SK-N-SH treated with all-trans-retinoic acid at 6 μM for 48 hours (cell line): ENCODE results near the gene DDX39A.
"Not testable (repeated sequence)": the region's sequence is repeated elsewhere in the genome, so short reads cannot be mapped to it uniquely, and the experiment has no call there.

Source experiments
- ATAC-seq: fragments of 200-7000 bp; cut with Tn5 transposase; 3 replicates; pipeline ENCODE4 v1.9.1; 2020; ENCODE audit warnings: mild to moderate bottlenecking, moderate library complexity
- ARNTL ChIP-seq: fragments of 450-650 bp; formaldehyde crosslinking; IDR thresholded peaks from 2 replicates; pipeline ENCODE4 v1.5.0; 2020; ENCODE audit warnings: low read depth, mild to moderate bottlenecking, moderate library complexity, borderline replicate concordance
- BACH2 ChIP-seq: fragments of 250-450 bp; sonication (Bioruptor Pico); IDR thresholded peaks from 2 replicates; pipeline ENCODE4 v1.9.0; 2021; ENCODE audit warnings: mild to moderate bottlenecking, borderline replicate concordance
- CSDC2 ChIP-seq: fragments of 250-450 bp; sonication (Bioruptor Pico); IDR thresholded peaks from 2 replicates; pipeline ENCODE4 v1.5.0; 2020; ENCODE audit warnings: mild to moderate bottlenecking, moderate library complexity
- ESRRG ChIP-seq: fragments of 250-450 bp; sonication (Bioruptor Pico); IDR thresholded peaks from 2 replicates; pipeline ENCODE4 v1.6.1; 2021; ENCODE audit warnings: mild to moderate bottlenecking
- GLIS3 ChIP-seq: fragments of 250-450 bp; sonication (Bioruptor Pico); IDR thresholded peaks from 2 replicates; pipeline ENCODE4 v1.5.0; 2020; ENCODE audit warnings: mild to moderate bottlenecking, moderate library complexity
- ISL1 ChIP-seq: fragments of 250-450 bp; sonication (Bioruptor Pico); IDR thresholded peaks from 2 replicates; pipeline ENCODE4 v2.1.2; 2022; ENCODE audit warnings: mild to moderate bottlenecking, moderate library complexity
- PPARA ChIP-seq: fragments of 250-450 bp; sonication (Bioruptor Pico); IDR thresholded peaks from 2 replicates; pipeline ENCODE4 v1.5.0; 2020; ENCODE audit warnings: mild to moderate bottlenecking, borderline replicate concordance
- RARB ChIP-seq: fragments of 250-450 bp; sonication (Bioruptor Pico); IDR thresholded peaks from 2 replicates; pipeline ENCODE4 v1.8.0; 2021; ENCODE audit warnings: mild to moderate bottlenecking, moderate library complexity
- SNAI2 ChIP-seq: fragments of 250-450 bp; sonication (Bioruptor Pico); IDR thresholded peaks from 2 replicates; pipeline ENCODE4 v1.5.0; 2020; ENCODE audit warnings: mild to moderate bottlenecking, moderate library complexity
- TCF4 ChIP-seq: fragments of 250-450 bp; sonication (Bioruptor Pico); IDR thresholded peaks from 2 replicates; pipeline ENCODE4 v1.8.0; 2021; ENCODE audit warnings: mild to moderate bottlenecking, moderate library complexity, borderline replicate concordance
- TOX ChIP-seq: fragments of 250-450 bp; sonication (Bioruptor Pico); IDR thresholded peaks from 2 replicates; pipeline ENCODE4 v1.8.0; 2021; ENCODE audit warnings: mild to moderate bottlenecking, moderate library complexity, borderline replicate concordance
- ZFP3 ChIP-seq: fragments of 250-450 bp; sonication (Bioruptor Pico); IDR thresholded peaks from 2 replicates; pipeline ENCODE4 v1.5.0; 2020; ENCODE audit warnings: mild to moderate bottlenecking, moderate library complexity
- ZNF565 ChIP-seq: fragments of 450-650 bp; formaldehyde crosslinking; conservative IDR thresholded peaks from 2 replicates; pipeline ENCODE4 v1.5.0; 2020; ENCODE audit warnings: low read depth, mild to moderate bottlenecking, moderate library complexity
- ZNF70 ChIP-seq: fragments of 450-650 bp; formaldehyde crosslinking; IDR thresholded peaks from 2 replicates; pipeline ENCODE4 v1.5.0; 2020; ENCODE audit warnings: mild to moderate bottlenecking, moderate library complexity
- ZNF8 ChIP-seq: fragments of 450-650 bp; formaldehyde crosslinking; IDR thresholded peaks from 2 replicates; pipeline ENCODE4 v1.5.0; 2020; ENCODE audit warnings: mild to moderate bottlenecking, moderate library complexity
- TF ChIP-seq, protein P1 (sequence below): fragments of 250-450 bp; sonication (Bioruptor Pico); IDR thresholded peaks from 2 replicates; pipeline ENCODE4 v1.5.1; 2021; ENCODE audit warnings: mild to moderate bottlenecking, moderate library complexity
- TF ChIP-seq, protein P2 (sequence below): fragments of 250-450 bp; sonication (Bioruptor Pico); IDR thresholded peaks from 2 replicates; pipeline ENCODE4 v1.8.0; 2021; ENCODE audit warnings: low read depth, mild to moderate bottlenecking, moderate library complexity, borderline replicate concordance
- TF ChIP-seq, protein P3 (sequence below): fragments of 250-450 bp; sonication (Bioruptor Pico); IDR thresholded peaks from 2 replicates; pipeline ENCODE4 v1.5.1; 2020; ENCODE audit warnings: low read depth, mild to moderate bottlenecking, moderate library complexity
- TF ChIP-seq, protein P4 (sequence below): fragments of 250-450 bp; sonication (Bioruptor Pico); IDR thresholded peaks from 2 replicates; pipeline ENCODE4 v1.5.0; 2020; ENCODE audit warnings: mild to moderate bottlenecking, moderate library complexity
- TF ChIP-seq, protein P5 (sequence below): fragments of 250-450 bp; sonication (Bioruptor Pico); IDR thresholded peaks from 2 replicates; pipeline ENCODE4 v1.8.0; 2020; ENCODE audit warnings: mild to moderate bottlenecking, moderate library complexity, borderline replicate concordance

Gene DDX39A

DNA sequence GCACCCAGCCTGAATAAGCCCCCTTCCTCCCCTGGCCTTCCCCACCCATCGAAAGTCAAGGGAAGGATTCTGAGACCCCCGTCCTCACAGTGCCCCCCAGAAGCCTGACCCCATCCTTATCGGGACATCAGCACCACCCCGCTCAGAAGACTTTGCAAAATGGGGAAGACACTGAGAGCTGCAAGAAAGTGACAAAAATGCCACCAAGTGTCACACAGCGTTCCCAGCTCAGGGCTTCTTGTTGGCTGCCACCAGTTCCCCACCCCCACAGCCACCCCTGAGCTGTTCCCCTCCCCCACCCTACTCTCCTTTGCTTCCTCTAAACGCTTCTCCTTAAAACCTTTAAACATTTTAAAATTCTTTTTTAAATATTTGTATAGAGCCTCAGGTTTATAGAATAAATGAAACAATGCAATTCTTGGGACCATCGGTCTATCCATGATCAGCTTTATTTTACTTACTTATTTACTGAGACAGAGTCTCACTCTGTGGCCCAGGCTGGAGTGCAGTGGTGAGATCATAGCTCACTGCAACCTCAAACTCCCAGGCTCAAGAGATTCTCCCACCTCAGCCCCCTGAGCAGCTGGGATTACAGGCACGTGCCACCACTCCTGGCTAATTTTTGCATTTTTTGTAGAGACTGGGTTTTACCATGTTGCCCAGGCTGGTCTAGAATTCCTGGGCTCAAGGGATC lies 46.6 kb downstream of the DDX39A start:
- ATAC-seq: not testable (repeated sequence)

DNA sequence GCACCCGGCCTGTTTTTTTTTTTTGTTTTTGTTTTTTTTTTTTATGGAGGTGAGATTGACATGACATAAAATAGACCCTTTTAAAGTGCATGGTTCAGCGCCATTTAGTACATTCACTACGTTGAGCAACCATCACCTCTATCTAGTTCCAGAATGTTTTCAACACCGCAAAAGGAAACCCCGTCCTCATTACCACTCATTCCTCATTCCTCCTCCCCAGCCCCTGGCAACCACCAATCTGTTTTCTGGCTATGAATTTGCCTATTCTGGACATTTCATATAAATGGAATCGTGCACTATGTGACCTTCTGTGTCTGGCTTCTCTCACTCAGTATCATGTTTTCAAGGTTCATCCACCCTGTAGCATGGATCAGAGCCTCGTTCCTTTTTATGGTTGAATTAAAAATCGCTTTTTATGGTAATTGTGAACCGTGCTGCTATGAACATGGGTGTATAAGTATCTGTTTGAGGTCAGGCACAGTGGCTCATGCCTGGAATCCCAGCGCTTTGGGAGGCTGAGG lies 47.8 kb downstream of the DDX39A start:
- no peak for ATAC-seq

DNA sequence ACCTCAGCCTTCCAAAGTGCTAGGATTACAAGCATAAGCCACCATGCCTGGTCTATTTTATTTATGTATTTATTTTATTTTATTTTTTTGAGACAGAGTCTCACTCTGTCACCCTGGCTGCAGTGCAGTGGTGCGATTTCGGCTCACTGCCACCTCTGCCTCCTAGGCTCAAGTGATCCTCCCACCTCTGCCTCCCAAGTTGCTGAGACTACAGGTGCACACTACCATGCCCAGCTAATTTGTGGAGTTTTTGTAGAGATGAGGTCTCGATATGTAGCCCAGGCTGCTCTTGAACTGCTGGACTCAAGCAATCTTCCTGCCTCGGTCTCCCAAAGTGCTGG lies 48.2 kb downstream of the DDX39A start:
- ATAC-seq: no peak
- no peak for TF ChIP-seq GLIS3 (CRISPR knock-in tag)
- TF ChIP-seq CSDC2 (CRISPR knock-in tag): no peak
- TF ChIP-seq SNAI2 (CRISPR knock-in tag): no peak
- TF ChIP-seq PPARA (CRISPR knock-in tag): no peak
- TF ChIP-seq, protein P1, sequence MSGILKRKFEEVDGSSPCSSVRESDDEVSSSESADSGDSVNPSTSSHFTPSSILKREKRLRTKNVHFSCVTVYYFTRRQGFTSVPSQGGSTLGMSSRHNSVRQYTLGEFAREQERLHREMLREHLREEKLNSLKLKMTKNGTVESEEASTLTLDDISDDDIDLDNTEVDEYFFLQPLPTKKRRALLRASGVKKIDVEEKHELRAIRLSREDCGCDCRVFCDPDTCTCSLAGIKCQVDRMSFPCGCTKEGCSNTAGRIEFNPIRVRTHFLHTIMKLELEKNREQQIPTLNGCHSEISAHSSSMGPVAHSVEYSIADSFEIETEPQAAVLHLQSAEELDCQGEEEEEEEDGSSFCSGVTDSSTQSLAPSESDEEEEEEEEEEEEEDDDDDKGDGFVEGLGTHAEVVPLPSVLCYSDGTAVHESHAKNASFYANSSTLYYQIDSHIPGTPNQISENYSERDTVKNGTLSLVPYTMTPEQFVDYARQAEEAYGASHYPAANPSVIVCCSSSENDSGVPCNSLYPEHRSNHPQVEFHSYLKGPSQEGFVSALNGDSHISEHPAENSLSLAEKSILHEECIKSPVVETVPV (CRISPR knock-in tag): no peak

More for the DNA sequence above, 47.8 kb downstream of the DDX39A start:
- TF ChIP-seq, protein P2, sequence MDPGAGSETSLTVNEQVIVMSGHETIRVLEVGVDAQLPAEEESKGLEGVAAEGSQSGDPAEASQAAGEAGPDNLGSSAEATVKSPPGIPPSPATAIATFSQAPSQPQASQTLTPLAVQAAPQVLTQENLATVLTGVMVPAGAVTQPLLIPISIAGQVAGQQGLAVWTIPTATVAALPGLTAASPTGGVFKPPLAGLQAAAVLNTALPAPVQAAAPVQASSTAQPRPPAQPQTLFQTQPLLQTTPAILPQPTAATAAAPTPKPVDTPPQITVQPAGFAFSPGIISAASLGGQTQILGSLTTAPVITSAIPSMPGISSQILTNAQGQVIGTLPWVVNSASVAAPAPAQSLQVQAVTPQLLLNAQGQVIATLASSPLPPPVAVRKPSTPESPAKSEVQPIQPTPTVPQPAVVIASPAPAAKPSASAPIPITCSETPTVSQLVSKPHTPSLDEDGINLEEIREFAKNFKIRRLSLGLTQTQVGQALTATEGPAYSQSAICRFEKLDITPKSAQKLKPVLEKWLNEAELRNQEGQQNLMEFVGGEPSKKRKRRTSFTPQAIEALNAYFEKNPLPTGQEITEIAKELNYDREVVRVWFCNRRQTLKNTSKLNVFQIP (CRISPR knock-in tag): no peak
- TF ChIP-seq PPARA (CRISPR knock-in tag): no peak
- TF ChIP-seq CSDC2 (CRISPR knock-in tag): no peak
- TF ChIP-seq, protein P3, sequence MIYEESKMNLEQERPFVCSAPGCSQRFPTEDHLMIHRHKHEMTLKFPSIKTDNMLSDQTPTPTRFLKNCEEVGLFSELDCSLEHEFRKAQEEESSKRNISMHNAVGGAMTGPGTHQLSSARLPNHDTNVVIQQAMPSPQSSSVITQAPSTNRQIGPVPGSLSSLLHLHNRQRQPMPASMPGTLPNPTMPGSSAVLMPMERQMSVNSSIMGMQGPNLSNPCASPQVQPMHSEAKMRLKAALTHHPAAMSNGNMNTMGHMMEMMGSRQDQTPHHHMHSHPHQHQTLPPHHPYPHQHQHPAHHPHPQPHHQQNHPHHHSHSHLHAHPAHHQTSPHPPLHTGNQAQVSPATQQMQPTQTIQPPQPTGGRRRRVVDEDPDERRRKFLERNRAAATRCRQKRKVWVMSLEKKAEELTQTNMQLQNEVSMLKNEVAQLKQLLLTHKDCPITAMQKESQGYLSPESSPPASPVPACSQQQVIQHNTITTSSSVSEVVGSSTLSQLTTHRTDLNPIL (CRISPR knock-in tag): no peak
- TF ChIP-seq ARNTL (CRISPR knock-in tag): no peak
- TF ChIP-seq TOX (CRISPR knock-in tag): no peak
- TF ChIP-seq ZNF70 (CRISPR knock-in tag): no peak
- TF ChIP-seq ESRRG (CRISPR knock-in tag): no peak
- no peak for TF ChIP-seq RARB (CRISPR knock-in tag)
- TF ChIP-seq, protein P4, sequence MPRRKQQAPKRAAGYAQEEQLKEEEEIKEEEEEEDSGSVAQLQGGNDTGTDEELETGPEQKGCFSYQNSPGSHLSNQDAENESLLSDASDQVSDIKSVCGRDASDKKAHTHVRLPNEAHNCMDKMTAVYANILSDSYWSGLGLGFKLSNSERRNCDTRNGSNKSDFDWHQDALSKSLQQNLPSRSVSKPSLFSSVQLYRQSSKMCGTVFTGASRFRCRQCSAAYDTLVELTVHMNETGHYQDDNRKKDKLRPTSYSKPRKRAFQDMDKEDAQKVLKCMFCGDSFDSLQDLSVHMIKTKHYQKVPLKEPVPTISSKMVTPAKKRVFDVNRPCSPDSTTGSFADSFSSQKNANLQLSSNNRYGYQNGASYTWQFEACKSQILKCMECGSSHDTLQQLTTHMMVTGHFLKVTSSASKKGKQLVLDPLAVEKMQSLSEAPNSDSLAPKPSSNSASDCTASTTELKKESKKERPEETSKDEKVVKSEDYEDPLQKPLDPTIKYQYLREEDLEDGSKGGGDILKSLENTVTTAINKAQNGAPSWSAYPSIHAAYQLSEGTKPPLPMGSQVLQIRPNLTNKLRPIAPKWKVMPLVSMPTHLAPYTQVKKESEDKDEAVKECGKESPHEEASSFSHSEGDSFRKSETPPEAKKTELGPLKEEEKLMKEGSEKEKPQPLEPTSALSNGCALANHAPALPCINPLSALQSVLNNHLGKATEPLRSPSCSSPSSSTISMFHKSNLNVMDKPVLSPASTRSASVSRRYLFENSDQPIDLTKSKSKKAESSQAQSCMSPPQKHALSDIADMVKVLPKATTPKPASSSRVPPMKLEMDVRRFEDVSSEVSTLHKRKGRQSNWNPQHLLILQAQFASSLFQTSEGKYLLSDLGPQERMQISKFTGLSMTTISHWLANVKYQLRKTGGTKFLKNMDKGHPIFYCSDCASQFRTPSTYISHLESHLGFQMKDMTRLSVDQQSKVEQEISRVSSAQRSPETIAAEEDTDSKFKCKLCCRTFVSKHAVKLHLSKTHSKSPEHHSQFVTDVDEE (CRISPR knock-in tag): no peak
- TF ChIP-seq ISL1: no peak
- no peak for TF ChIP-seq ZNF565 (CRISPR knock-in tag)
- TF ChIP-seq ZFP3: no peak
- no peak for TF ChIP-seq BACH2 (CRISPR knock-in tag)
- TF ChIP-seq TCF4: no peak

DNA sequence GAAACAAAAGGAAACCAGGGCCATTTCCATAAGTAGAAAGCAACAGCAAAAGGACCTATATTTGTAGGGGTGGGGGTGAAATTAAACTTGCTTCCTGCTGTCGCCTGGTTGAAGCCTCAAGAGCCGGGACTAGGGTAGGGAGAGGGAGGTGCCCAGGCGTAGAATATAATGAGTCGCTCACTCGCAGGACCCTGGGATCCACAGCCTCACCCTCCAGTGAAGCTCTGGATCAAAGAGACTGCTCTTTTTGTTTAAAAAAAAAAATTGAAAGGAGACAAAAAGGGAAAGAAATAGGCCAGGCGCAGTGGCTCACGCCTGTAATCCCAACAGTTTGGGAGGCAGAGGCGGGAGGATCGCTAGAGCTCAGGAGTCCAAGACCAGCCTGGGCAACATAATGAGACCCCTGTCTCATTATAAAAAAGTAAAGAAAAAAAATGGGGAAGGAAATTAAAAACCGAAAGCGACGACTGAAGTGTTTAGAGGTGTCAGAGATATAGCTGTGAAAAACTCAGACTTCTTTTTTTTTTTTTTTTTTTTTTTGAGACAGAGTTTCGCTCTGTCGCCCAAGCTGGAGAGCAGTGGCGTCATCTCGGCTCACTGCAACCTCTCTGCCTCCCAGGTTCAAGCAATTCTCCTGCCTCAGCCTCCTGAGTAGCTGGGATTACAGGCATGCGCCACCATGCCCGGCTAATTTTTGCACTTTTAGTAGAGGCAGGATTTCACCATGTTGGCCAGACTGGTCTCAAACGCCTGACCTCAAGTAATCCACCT lies 48.8 kb downstream of the DDX39A start:
- TF ChIP-seq, protein P4 (CRISPR knock-in tag): no peak
- TF ChIP-seq, protein P5, sequence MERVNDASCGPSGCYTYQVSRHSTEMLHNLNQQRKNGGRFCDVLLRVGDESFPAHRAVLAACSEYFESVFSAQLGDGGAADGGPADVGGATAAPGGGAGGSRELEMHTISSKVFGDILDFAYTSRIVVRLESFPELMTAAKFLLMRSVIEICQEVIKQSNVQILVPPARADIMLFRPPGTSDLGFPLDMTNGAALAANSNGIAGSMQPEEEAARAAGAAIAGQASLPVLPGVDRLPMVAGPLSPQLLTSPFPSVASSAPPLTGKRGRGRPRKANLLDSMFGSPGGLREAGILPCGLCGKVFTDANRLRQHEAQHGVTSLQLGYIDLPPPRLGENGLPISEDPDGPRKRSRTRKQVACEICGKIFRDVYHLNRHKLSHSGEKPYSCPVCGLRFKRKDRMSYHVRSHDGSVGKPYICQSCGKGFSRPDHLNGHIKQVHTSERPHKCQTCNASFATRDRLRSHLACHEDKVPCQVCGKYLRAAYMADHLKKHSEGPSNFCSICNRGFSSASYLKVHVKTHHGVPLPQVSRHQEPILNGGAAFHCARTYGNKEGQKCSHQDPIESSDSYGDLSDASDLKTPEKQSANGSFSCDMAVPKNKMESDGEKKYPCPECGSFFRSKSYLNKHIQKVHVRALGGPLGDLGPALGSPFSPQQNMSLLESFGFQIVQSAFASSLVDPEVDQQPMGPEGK (CRISPR knock-in tag): no peak
- TF ChIP-seq RARB (CRISPR knock-in tag) (no peak), BACH2 (CRISPR knock-in tag) (no peak), ZNF8 (CRISPR knock-in tag) (no peak)
- ATAC-seq: no peak
